ENCODE data around the gene FILIP1L.

The FILIP1L gene

GRCh38 chr3:100009276-100010086 lies 104.8 kb downstream of the FILIP1L start:
- DNase-seq (ENCODE audit: low read depth in 2 of 2): no peak

GRCh38 chr3:100008081-100008698 lies 106.1 kb downstream of the FILIP1L start:
- DNase-seq (ENCODE audit: low read depth in 2 of 2): no peak

- DNase-seq (ENCODE audit: low read depth in 2 of 2): no peak
These were observed 107.0 kb downstream of the FILIP1L start for GRCh38 chr3:100007313-100007712.

- no peak for DNase-seq (ENCODE audit: low read depth in 2 of 2)
These were observed 107.6 kb downstream of the FILIP1L start for GRCh38 chr3:100006570-100007271.

GRCh38 chr3:100005665-100006393 lies 108.5 kb downstream of the FILIP1L start:
- no peak for DNase-seq (ENCODE audit: low read depth in 2 of 2)

GRCh38 chr3:100004931-100005330 lies 109.4 kb downstream of the FILIP1L start:
- no peak for DNase-seq (ENCODE audit: low read depth in 2 of 2)

- DNase-seq (ENCODE audit: low read depth in 2 of 2): no peak
These were observed 110.4 kb downstream of the FILIP1L start for GRCh38 chr3:100003609-100004503.

- no peak for DNase-seq (ENCODE audit: low read depth in 2 of 2)
These were observed 111.5 kb downstream of the FILIP1L start for GRCh38 chr3:100002599-100003350.

GRCh38 chr3:100001526-100002270 lies 112.6 kb downstream of the FILIP1L start:
- no peak for DNase-seq (ENCODE audit: low read depth in 2 of 2)

GRCh38 chr3:100001083-100001482 lies 113.2 kb downstream of the FILIP1L start:
- DNase-seq (ENCODE audit: low read depth in 2 of 2): no peak

GRCh38 chr3:99999536-99999935 lies 114.8 kb downstream of the FILIP1L start:
- DNase-seq (ENCODE audit: low read depth in 2 of 2): no peak

- no peak for DNase-seq (ENCODE audit: low read depth in 2 of 2)
These were observed 117.0 kb downstream of the FILIP1L start for GRCh38 chr3:99997293-99997692.

GRCh38 chr3:99990179-99990578 lies 124.1 kb downstream of the FILIP1L start:
- no peak for DNase-seq (ENCODE audit: low read depth in 2 of 2)

- no peak for DNase-seq (ENCODE audit: low read depth in 2 of 2)
These were observed 129.6 kb downstream of the FILIP1L start for GRCh38 chr3:99984668-99985067.

- no peak for DNase-seq (ENCODE audit: low read depth in 2 of 2)
These were observed 130.2 kb downstream of the FILIP1L start for GRCh38 chr3:99984139-99984538.

- DNase-seq (ENCODE audit: low read depth in 2 of 2): no peak
These were observed 131.7 kb downstream of the FILIP1L start for GRCh38 chr3:99982650-99983049.

GRCh38 chr3:99981138-99981537 lies 133.2 kb downstream of the FILIP1L start:
- DNase-seq (ENCODE audit: low read depth in 2 of 2): no peak

GRCh38 chr3:99980606-99981005 lies 133.7 kb downstream of the FILIP1L start:
- no peak for DNase-seq (ENCODE audit: low read depth in 2 of 2)

GRCh38 chr3:99978221-99978620 lies 136.1 kb downstream of the FILIP1L start:
- DNase-seq (ENCODE audit: low read depth in 2 of 2): no peak

GRCh38 chr3:99976584-99976983 lies 137.7 kb downstream of the FILIP1L start:
- DNase-seq (ENCODE audit: low read depth in 2 of 2): no peak

Measured in stimulated activated CD8-positive, alpha-beta memory T cell treated with anti-CD3 and anti-CD28 coated beads, Interleukin-2, amount 100 ng/mL, for 1 hour (primary cell).